LHCN-M2 (cell line): Measurements from ENCODE around the gene TENM4. TPM values are rescaled to one million over a fixed set of nuclear protein-coding genes. Genes with fewer than 3 reads are reported as not detected.
A peak's percentile ranks its signal among the peaks of the same experiment; 100 is the strongest.

ENCODE experiments used
- DNase-seq: peaks from one replicate; pipeline ENCODE4 v3.0.0-alpha.2; 2012; ENCODE audit warnings: low read depth
- total RNA-seq: library from RNA; depleted of rRNA; stranded (reverse); fragments of >200 nt; gene quantifications from 2 replicates; pipeline ENCODE4 v1.2.3, GENCODE V29; 2014

The TENM4 gene
- total RNA-seq, 1 experiment from 2014 or later: 0.06 TPM

- no peak for DNase-seq
These were observed 723.8 kb downstream of the TENM4 start for GRCh38 chr11:78717041-78717440.

DNA sequence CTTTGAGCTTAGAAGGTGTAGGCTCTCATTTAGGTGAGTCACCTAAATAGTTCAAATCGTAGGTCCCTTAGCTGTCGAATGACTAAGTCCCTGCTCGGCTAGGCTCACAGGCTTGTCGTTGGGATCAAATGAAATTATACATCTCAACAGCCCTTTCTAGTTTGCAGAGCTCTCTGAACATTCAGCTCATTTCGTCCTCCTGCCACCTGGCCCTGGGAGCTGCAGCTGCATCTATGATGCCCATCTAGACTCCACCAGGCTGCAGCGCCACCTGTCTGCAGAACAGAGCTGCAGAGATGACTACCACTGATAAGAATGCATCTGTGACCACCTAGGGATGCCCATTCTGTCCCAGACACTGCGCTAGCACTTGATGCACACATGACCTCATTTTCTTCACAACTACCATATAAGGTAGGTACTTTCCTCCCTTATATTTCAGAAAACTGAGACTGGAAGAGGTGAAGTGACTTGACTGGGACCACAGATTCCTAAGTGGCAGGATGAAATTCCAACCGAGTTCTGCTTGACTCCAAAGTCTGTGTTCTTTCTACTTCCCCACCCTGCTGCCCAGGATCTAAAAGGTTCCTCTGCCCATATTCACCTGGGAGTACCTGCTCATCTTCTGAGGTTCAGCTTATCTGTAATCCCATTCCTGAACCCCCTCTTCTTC, 725.1 kb downstream of the TENM4 start:
- DNase-seq: peak; percentile 26

DNA sequence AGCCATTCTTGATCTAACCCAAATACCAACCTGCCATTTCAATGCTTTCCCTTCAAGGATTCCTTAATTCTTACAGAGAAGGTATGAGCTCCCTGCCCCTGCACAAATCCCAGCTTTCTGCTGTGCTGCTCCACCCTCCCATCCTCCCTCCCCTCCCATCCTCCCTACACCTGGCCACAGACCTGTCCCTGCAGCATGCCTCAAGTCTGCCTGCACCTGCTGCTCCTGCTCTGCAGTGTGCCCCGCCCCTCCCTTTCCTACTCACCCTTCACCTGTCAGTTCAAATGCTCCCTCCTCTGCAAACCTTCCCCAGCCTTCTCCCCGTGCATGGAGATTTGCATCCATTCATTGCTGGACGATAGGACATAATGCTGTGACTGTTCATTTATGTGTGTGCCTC, 726.3 kb downstream of the TENM4 start:
- no peak for DNase-seq

GRCh38 chr11:78711735-78712134, 729.1 kb downstream of the TENM4 start:
- DNase-seq: no peak

DNA sequence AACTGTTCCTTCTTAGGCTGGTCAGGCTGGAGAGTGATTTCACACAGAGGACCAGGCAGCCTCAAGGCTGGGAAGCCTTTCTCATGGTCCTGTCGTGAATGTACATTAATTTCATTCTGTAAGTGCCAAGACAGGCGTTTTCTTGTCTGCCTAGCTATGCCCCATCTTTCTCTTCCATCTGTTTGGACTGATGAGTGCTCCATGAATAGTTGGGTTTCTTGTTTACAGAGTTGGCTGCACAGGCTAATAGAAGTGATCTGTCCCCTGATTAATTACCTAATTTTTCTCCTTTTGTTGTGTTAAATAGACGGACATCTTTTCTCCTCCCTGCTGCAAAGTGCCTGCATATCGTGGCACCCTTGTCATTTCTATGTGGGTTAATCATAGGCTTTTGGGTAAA, 730.4 kb downstream of the TENM4 start:
- DNase-seq: no peak

GRCh38 chr11:78708388-78708787, 732.4 kb downstream of the TENM4 start:
- no peak for DNase-seq

GRCh38 chr11:78706551-78706950, 734.3 kb downstream of the TENM4 start:
- DNase-seq: no peak

GRCh38 chr11:78704811-78705210, 736.0 kb downstream of the TENM4 start:
- no peak for DNase-seq

DNA sequence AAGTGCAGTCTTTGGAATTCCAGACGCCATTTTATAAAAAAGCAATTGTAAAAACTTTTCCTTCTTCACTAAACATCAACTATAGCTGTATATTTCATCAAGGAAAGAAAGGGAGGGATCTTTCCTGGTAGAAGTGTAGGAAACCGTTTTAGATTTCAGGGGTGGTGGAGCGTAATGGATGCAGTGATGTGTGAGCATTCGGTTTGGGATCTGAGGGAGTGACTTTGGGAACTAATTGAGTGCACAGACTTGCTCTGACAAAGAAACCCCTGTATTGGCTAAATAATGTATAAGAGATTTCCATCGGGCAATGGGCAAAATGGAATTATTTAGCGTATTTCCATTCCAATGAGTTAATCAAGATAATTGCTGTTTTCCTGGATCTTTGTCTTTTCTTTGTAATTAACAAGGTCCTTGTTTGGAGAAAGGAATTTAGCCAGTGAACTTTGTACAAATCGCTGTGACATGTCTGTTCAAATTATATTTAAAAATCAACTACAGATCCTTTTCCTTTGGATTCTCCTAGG, 741.2 kb downstream of the TENM4 start:
- DNase-seq: no peak

DNA sequence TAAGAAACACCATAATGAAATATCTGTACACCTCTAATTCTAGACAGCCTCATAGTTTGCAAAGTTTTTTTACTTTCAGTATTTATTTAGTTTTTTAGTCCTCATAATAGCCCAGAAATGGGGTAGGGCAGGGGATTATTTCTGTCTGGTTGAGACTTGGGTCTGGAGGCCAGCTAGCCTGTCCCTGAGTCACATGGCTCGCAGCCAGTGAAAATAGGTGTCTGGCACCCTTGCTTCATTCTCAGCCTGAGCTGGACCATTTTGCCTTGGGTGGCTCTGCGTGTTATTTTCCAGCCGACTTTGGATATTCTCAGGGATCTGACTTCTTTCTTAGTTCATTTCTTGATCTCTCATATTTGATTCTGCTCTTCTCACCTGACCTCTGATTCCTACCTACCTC, 742.2 kb downstream of the TENM4 start:
- DNase-seq: no peak

- no peak for DNase-seq
These were observed 744.7 kb downstream of the TENM4 start for GRCh38 chr11:78696177-78696576.

- no peak for DNase-seq
These were observed 746.7 kb downstream of the TENM4 start for GRCh38 chr11:78694152-78694551.

- no peak for DNase-seq
These were observed 749.6 kb downstream of the TENM4 start for GRCh38 chr11:78691215-78691614.

DNA sequence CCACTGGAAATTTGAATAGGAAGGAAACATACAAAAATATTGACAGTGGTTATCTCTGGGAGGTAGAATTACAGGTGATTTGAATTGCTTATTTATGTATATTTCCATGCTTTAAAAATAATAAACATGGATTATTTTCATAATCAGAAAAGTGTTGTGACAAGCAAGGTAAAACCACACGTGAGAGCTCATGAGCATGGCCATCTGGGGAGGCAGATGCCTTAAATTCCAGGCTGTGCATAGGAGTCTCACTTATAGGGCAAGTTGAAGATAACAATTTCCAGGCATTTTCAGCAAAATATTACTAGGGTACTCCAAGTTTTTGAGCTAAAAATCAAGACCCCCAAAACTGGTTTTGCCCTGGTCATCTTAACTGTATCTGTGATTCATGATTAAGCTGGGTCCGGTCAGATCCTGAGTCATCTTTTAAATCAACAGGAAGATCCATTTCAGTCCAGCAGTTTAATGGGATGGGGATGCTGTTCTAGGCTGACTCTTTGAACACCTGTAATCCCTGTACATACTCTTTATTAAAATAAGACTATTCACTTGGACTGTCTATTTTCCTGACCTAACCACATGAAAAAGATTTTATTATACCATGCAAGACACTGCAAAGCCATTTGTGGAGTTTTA, 750.4 kb downstream of the TENM4 start:
- no peak for DNase-seq

- no peak for DNase-seq
These were observed 751.2 kb downstream of the TENM4 start for GRCh38 chr11:78689585-78690153.

DNA sequence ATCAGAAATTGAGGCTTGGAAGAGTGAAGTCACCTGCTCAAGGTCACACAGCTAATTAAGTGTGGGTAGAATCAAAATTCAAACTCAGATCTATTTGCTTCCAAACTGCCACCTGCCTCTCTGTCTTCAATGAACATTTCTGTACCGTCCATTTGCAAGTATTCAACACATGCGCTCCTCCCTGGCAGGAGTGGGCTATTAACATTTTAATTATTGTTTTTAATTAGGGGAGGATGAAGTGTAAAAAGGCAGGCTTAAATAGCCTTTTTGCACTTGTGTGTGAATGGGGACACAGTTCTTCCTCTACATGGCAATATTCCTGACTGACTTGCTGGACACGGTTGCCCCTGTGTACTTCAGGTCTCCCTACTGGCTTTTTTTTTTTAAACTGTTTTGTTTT, 751.7 kb downstream of the TENM4 start:
- DNase-seq: no peak

- DNase-seq: no peak
These were observed 752.4 kb downstream of the TENM4 start for GRCh38 chr11:78688460-78688859.

DNA sequence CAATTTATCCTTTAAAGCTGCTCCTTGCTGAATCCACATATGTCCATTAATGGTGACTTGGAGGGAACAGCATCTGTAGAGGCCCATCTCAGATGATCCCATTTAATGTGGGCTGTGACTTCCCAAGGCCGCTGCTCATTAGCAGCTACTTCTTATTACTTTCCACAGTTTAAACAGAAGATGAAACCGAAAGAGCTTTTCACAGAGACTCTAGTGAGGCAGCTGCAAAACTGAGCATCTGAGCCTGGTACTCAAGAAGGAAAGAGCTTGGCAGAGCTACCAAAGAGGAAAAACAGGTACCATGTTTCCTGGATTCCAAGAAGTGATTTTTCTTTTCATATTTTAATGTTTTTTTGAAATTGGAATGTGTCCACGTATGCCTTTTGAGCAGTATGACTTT, 755.7 kb downstream of the TENM4 start:
- DNase-seq: no peak

- no peak for DNase-seq
These were observed 756.5 kb downstream of the TENM4 start for GRCh38 chr11:78684377-78684776.

DNA sequence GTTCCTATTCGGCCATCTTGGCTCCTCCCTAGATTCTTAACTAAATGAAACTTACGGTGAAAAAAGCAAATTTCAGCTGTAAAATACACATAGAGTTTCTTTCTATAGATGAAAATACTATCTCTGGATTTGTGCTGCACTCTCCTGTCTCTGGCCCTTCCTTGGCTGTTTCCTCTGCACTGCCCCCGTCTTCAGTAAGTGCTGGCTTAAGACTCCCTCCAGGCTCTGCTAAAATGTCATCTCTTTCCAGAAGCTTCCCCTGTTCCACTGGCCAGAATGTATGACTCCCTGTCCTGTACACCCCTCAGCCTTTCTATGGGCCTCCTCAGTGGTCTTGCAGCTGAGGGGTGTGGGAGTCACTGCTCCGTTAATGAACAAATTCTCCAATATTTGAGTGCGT, 757.1 kb downstream of the TENM4 start:
- no peak for DNase-seq

DNA sequence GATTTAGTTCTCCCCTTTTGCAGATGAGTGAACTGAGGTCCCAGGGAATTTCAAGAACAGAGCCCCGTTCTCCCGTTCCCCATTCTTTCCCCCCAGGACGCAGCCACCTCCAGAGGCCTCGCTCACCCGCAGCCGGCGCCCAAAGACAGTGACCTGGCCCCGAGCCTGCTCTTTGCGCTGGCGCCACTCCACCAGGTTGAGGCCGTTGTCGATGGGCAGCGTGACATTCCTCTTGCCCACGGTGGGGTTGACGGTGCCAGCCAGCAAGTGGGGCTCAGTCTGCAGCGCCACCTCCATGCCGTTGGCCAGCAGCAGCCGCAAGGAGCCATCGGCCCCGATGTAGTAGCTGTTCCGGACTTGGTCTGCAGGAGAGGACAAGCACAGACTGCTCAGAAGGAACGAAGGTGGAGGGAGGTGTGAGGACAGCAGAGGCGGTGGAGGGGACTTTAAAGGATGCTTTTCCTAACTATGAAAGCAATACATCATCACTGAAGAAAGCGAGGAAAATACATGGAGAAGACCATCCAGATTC, 764.7 kb downstream of the TENM4 start:
- DNase-seq: no peak

DNA sequence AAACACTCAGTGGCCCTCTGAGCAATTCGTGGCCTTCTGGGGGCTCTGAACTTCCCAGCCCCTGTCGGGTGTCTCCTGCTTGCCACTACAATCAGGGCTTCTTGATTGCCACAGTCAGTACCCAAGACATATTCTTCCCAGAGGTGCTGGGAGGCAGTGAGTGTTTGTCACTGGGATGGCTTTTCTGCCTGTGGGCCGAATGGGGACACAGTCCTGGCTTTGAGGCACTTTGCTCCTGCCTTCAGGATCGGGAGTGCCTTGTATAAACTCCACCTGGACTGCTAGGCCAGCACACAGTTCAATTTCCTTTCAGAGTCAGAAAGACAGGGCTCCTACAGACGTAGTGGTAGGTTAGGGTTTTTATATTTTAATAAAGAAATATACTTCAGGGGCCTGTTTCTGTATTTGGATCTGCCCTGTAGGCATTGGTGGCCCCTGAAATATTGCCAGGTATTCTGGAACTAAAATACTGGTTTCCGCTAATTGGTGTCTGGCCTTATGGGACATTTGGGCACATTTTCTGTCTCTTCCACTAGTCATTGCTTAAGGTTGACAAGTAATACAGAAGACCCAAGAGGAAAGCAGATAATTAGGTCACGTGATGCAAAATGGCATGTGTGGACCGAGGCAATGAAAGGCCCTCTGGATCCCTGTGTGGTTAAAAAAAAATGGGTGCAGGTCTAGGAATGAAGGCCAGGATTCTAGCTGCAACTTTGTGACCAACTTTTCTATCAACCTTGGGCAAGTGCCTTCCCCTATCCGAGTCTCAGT, 767.8 kb downstream of the TENM4 start:
- DNase-seq: no peak
